ENCODE results near the gene PHC2. TPM values are rescaled to one million over a fixed set of nuclear protein-coding genes. Genes with fewer than 3 reads are reported as not detected.

PHC2 gene
- total RNA-seq, 1 experiment from 2014 or later = 176 TPM

- Histone ChIP-seq H3K9ac (ENCODE audit: low read length) (no peak overlapping the region), H3K79me2 (ENCODE audit: insufficient read depth, low read length) (no peaks in the 10 kb centered on the region), H2AFZ (ENCODE audit: low read depth, low read length, poor library complexity, severe bottlenecking) (no peak overlapping the region), H3K27me3 (ENCODE audit: insufficient read depth, low read length) (no peaks in the 10 kb centered on the region), H3K36me3 (ENCODE audit: control insufficient read depth in 1 of 2, insufficient read depth in 2 of 2, low read length in 2 of 2) (peaks cover under 1 to 1% of the 10 kb centered on the region in 2 experiments; a peak in 2 of 4 replicates), H4K20me1 (ENCODE audit: insufficient read depth) (no peaks in the 10 kb centered on the region), H3K27ac (ENCODE audit: low read depth, low read length) (no peak overlapping the region), H3K4me3 (replicated peaks in 1 of 2; ENCODE audit: low read depth in 1 of 2, low read length in 2 of 2) (no peak overlapping the region), H3K9me3 (ENCODE audit: control insufficient read depth in 1 of 2, insufficient read depth in 1 of 2, low read depth in 1 of 2, low read length in 2 of 2) (no peaks in the 10 kb centered on the region), H3K4me2 (ENCODE audit: low read length) (no peak overlapping the region), H3K9me2 (ENCODE audit: insufficient read depth) (no peaks in the 10 kb centered on the region), H3K4me1 (ENCODE audit: control insufficient read depth in 1 of 2, insufficient read depth in 2 of 2, low read length in 2 of 2) (no peaks in the 10 kb centered on the region)
- ChIA-PET RAD21 (ENCODE audit: low non-redundant PET in 1 of 2, low total read pairs in 2 of 2, uncharacterized antibody in 2 of 2, unreplicated experiment in 2 of 2) (no interaction called here), CTCF (no interaction called here), POLR2A (no interaction called here)
- no peak for TF ChIP-seq ATF3 (IDR thresholded peaks at IDR 0.05)
- no peak for TF ChIP-seq CBX3 (IDR thresholded peaks at IDR 0.05; ENCODE audit: low read depth)
- TF ChIP-seq REST (IDR thresholded peaks at IDR 0.05; ENCODE audit: low read depth) = no peak
- no peak for TF ChIP-seq EZH2 (IDR thresholded peaks at IDR 0.05)
- TF ChIP-seq EZH2phosphoT487 (IDR thresholded peaks at IDR 0.05; ENCODE audit: borderline replicate concordance) = no peak
- TF ChIP-seq EGR1 (IDR thresholded peaks at IDR 0.05; ENCODE audit: low read depth) = no peak
- TF ChIP-seq, protein P1, sequence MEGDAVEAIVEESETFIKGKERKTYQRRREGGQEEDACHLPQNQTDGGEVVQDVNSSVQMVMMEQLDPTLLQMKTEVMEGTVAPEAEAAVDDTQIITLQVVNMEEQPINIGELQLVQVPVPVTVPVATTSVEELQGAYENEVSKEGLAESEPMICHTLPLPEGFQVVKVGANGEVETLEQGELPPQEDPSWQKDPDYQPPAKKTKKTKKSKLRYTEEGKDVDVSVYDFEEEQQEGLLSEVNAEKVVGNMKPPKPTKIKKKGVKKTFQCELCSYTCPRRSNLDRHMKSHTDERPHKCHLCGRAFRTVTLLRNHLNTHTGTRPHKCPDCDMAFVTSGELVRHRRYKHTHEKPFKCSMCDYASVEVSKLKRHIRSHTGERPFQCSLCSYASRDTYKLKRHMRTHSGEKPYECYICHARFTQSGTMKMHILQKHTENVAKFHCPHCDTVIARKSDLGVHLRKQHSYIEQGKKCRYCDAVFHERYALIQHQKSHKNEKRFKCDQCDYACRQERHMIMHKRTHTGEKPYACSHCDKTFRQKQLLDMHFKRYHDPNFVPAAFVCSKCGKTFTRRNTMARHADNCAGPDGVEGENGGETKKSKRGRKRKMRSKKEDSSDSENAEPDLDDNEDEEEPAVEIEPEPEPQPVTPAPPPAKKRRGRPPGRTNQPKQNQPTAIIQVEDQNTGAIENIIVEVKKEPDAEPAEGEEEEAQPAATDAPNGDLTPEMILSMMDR (IDR thresholded peaks at IDR 0.05 in 2 of 3, conservative IDR thresholded peaks at IDR 0.05 in 1 of 3; ENCODE audit: borderline replicate concordance in 1 of 3, insufficient read depth in 1 of 3, low read depth in 2 of 3, low read length in 2 of 3) = no peak
- no TSS peak for BruUV-seq (replicated peaks)
- intact Hi-C loops (cut with micrococcal nuclease) = no loop called here
- DNase-seq (ENCODE audit: low read depth, low spot score) (no peak), ATAC-seq (no peak)
These were observed 112.9 kb downstream of the PHC2 start for GRCh38 chr1:33317946-33318345.

All from HCT116 (cell line).